H9 (cell line): ENCODE measurements around the gene COL4A6. TPM values are rescaled to one million over a fixed set of nuclear protein-coding genes. Genes with fewer than 3 reads are reported as not detected.

ENCODE experiments used
- DNase-seq: peaks from one replicate; pipeline ENCODE4 v3.0.0-alpha.2; 2017
- H2AFZ ChIP-seq: one replicate; pipeline ENCODE4 v1.6.1; 2013; ENCODE audit warnings: mild to moderate bottlenecking, low read length, control low read depth, moderate library complexity
- H2AK5ac ChIP-seq: 2 replicates; pipeline ENCODE4 v1.6.1; 2013; ENCODE audit warnings: low read length, control low read depth, mixed read lengths; ENCODE audit not compliant: insufficient read length
- H2BK120ac ChIP-seq: one replicate; pipeline ENCODE4 v1.6.1; 2013; ENCODE audit warnings: low read depth, mild to moderate bottlenecking, low read length, control low read depth, inconsistent platforms; ENCODE audit not compliant: poor library complexity, severe bottlenecking
- H2BK12ac ChIP-seq: 2 replicates; pipeline ENCODE4 v1.6.1; 2013; ENCODE audit warnings: low read length, control low read depth, mixed read lengths, low read depth; ENCODE audit not compliant: insufficient read length
- H2BK15ac ChIP-seq: 2 replicates; pipeline ENCODE4 v1.6.1; 2013; ENCODE audit warnings: low read depth, low read length, control low read depth
- H2BK20ac ChIP-seq: one replicate; pipeline ENCODE4 v1.6.1; 2013; ENCODE audit warnings: low read depth, mild to moderate bottlenecking, low read length, control low read depth, inconsistent platforms; ENCODE audit not compliant: poor library complexity, severe bottlenecking
- H2BK5ac ChIP-seq: 2 replicates; pipeline ENCODE4 v1.6.1; 2013; ENCODE audit warnings: low read length, control low read depth, mixed read lengths; ENCODE audit not compliant: insufficient read length
- H3K14ac ChIP-seq: 2 replicates; pipeline ENCODE4 v1.6.1; 2013; ENCODE audit warnings: low read length, control low read depth; ENCODE audit not compliant: insufficient read depth
- H3K18ac ChIP-seq: 2 replicates; pipeline ENCODE4 v1.6.1; 2013; ENCODE audit warnings: low read depth, mild to moderate bottlenecking, mixed read lengths, low read length, control low read depth; ENCODE audit not compliant: insufficient read length
- H3K23ac ChIP-seq: 2 replicates; pipeline ENCODE4 v1.6.1; 2013; ENCODE audit warnings: low read length, control low read depth, mixed read lengths, low read depth; ENCODE audit not compliant: insufficient read length
- H3K23me2 ChIP-seq: 2 replicates; pipeline ENCODE4 v1.6.1; 2013; ENCODE audit warnings: low read depth, mild to moderate bottlenecking, mixed read lengths, low read length, control low read depth; ENCODE audit not compliant: insufficient read length, poor library complexity, severe bottlenecking
- H3K27ac ChIP-seq: 2 replicates; pipeline ENCODE4 v1.5.1; 2013; ENCODE audit warnings: low read length, control low read depth, mixed read lengths, low read depth; ENCODE audit not compliant: insufficient read length
- H3K27me3 ChIP-seq: 2 replicates; pipeline ENCODE4 v1.6.1; 2013; ENCODE audit warnings: low read length, control low read depth, inconsistent platforms; ENCODE audit not compliant: insufficient read depth
- H3K4ac ChIP-seq: 2 replicates; pipeline ENCODE4 v1.6.1; 2013; ENCODE audit warnings: low read depth, mild to moderate bottlenecking, control low read depth, inconsistent platforms, low read length, moderate library complexity
- H3K4me1 ChIP-seq: 2 replicates; pipeline ENCODE4 v1.6.1; 2013; ENCODE audit warnings: low read length, control low read depth, inconsistent platforms; ENCODE audit not compliant: insufficient read depth
- H3K4me2 ChIP-seq: 2 replicates; pipeline ENCODE4 v1.6.1; 2013; ENCODE audit warnings: low read length, control low read depth, mixed read lengths; ENCODE audit not compliant: insufficient read length, insufficient read depth
- H3K56ac ChIP-seq: 2 replicates; pipeline ENCODE4 v1.6.1; 2013; ENCODE audit warnings: low read depth, mild to moderate bottlenecking, mixed read lengths, low read length, control low read depth; ENCODE audit not compliant: insufficient read length
- H3K79me1 ChIP-seq: 2 replicates; pipeline ENCODE4 v1.6.1; 2013; ENCODE audit warnings: low read depth, mild to moderate bottlenecking, moderate library complexity, low read length, control low read depth, inconsistent platforms; ENCODE audit not compliant: insufficient read depth, poor library complexity, severe bottlenecking
- H3K79me2 ChIP-seq: 2 replicates; pipeline ENCODE4 v1.6.1; 2013; ENCODE audit warnings: low read length, control low read depth, inconsistent platforms; ENCODE audit not compliant: insufficient read depth
- H3K9ac ChIP-seq: 2 replicates; pipeline ENCODE4 v1.6.1; 2013; ENCODE audit warnings: low read length, control low read depth, mixed read lengths; ENCODE audit not compliant: insufficient read length; ENCODE audit errors: extremely low read depth
- H3K9me3 ChIP-seq: one replicate; pipeline ENCODE4 v1.6.1; 2013; ENCODE audit warnings: low read depth, low read length, inconsistent platforms; ENCODE audit not compliant: control insufficient read depth
- H3T11ph ChIP-seq: one replicate; pipeline ENCODE4 v1.6.1; 2013; ENCODE audit warnings: mild to moderate bottlenecking, low read length, control low read depth, inconsistent platforms
- H4K20me1 ChIP-seq: one replicate; pipeline ENCODE4 v1.6.1; 2013; ENCODE audit not compliant: control insufficient read depth, insufficient read length, insufficient read depth
- H4K5ac ChIP-seq: 2 replicates; pipeline ENCODE4 v1.6.1; 2013; ENCODE audit warnings: low read depth, mild to moderate bottlenecking, mixed read lengths, low read length, control low read depth; ENCODE audit not compliant: insufficient read length
- H4K8ac ChIP-seq: replicated peaks from 2 replicates; pipeline ENCODE4 v1.6.1; 2013; ENCODE audit warnings: low read length, control low read depth, mixed read lengths, low read depth; ENCODE audit not compliant: insufficient read length
- H4K91ac ChIP-seq: 2 replicates; pipeline ENCODE4 v1.6.1; 2013; ENCODE audit warnings: low read depth, mild to moderate bottlenecking, moderate library complexity, mixed read lengths, low read length, control low read depth; ENCODE audit not compliant: insufficient read length
- H3K27ac Mint-ChIP-seq, 3 experiments: 2 replicates in 2 of 3; 3 replicates in 1 of 3; pipeline ENCODE4 v1.8.0; 2020 to 2021; ENCODE audit warnings: mixed read lengths in 3 of 3, mild to moderate bottlenecking in 1 of 3, moderate library complexity in 1 of 3
- H3K27me3 Mint-ChIP-seq: 2 replicates; pipeline ENCODE4 v1.8.0; 2021; ENCODE audit warnings: low read depth, mild to moderate bottlenecking, moderate library complexity, mixed read lengths
- H3K36me3 Mint-ChIP-seq, 3 experiments: 2 replicates in 2 of 3; 3 replicates in 1 of 3; pipeline ENCODE4 v1.8.0; 2020 to 2021; ENCODE audit warnings: low read depth in 3 of 3, mixed read lengths in 3 of 3; ENCODE audit not compliant: insufficient read depth in 1 of 3
- H3K4me1 Mint-ChIP-seq, 2 experiments: 2 replicates each; pipeline ENCODE4 v1.8.0; 2020; ENCODE audit warnings: mixed read lengths in 2 of 2
- H3K4me3 Mint-ChIP-seq, 2 experiments: 2 replicates in 1 of 2; 3 replicates in 1 of 2; pipeline ENCODE4 v1.8.0; 2020 to 2021; ENCODE audit warnings: mild to moderate bottlenecking in 2 of 2, mixed read lengths in 2 of 2, moderate library complexity in 1 of 2
- H3K9me3 Mint-ChIP-seq, 2 experiments: 2 replicates in 1 of 2; 3 replicates in 1 of 2; pipeline ENCODE4 v1.8.0; 2020; ENCODE audit warnings: mild to moderate bottlenecking in 2 of 2, mixed read lengths in 2 of 2, moderate library complexity in 1 of 2
- WGBS: extraction: QIAGEN DNeasy Blood & Tissue Kit; methylation state at CpG from one replicate; pipeline ENCODE4 v1.1.7; 2013; ENCODE audit warnings: missing lambda C conversion rate, low lambda C conversion rate, mixed read lengths; ENCODE audit not compliant: insufficient read length; ENCODE audit errors: extremely low coverage; 5-methylcytosine and 5-hydroxymethylcytosine counted together
- total RNA-seq: library from RNA; stranded (reverse); gene quantifications from 2 replicates; pipeline ENCODE4 v1.2.1, GENCODE V29; 2021
- TF ChIP-seq, protein P1 (sequence below): fragments of 200-600 bp; sonication (generic); conservative IDR thresholded peaks from 3 replicates; pipeline ENCODE4 v1.8.0; 2021; ENCODE audit warnings: antibody characterized with exemption, mild to moderate bottlenecking

COL4A6 gene
- total RNA-seq, 1 experiment from 2014 or later, result 16.7 TPM

GRCh38 chrX:108211301-108211700 lies 226.9 kb downstream of the COL4A6 start:
- Histone ChIP-seq H3K9ac (no peak overlapping the region), H2BK20ac (no peak overlapping the region)
- TF ChIP-seq, protein P1, sequence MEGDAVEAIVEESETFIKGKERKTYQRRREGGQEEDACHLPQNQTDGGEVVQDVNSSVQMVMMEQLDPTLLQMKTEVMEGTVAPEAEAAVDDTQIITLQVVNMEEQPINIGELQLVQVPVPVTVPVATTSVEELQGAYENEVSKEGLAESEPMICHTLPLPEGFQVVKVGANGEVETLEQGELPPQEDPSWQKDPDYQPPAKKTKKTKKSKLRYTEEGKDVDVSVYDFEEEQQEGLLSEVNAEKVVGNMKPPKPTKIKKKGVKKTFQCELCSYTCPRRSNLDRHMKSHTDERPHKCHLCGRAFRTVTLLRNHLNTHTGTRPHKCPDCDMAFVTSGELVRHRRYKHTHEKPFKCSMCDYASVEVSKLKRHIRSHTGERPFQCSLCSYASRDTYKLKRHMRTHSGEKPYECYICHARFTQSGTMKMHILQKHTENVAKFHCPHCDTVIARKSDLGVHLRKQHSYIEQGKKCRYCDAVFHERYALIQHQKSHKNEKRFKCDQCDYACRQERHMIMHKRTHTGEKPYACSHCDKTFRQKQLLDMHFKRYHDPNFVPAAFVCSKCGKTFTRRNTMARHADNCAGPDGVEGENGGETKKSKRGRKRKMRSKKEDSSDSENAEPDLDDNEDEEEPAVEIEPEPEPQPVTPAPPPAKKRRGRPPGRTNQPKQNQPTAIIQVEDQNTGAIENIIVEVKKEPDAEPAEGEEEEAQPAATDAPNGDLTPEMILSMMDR, result no peak

More at GRCh38 chrX:108211301-108211700, 226.9 kb downstream of the COL4A6 start:
- Histone ChIP-seq H3K4me1 (peaks cover 2% of the 10 kb centered on the region; the same call in 1 of the 2 replicates), H2AFZ (no peak overlapping the region), H3K79me2 (no peaks in the 10 kb centered on the region), H3K79me1 (no peaks in the 10 kb centered on the region), H2BK15ac (no peak overlapping the region), H3K23me2 (no peaks in the 10 kb centered on the region), H2BK12ac (no peak overlapping the region), H4K8ac (no peak overlapping the region), H3K4me2 (no peak overlapping the region), H2BK120ac (no peak overlapping the region), H3K4ac (no peak overlapping the region), H3K27ac (no peak overlapping the region), H3K27me3 (no peaks in the 10 kb centered on the region), H2AK5ac (no peak overlapping the region), H4K20me1 (no peaks in the 10 kb centered on the region), H3K56ac (no peak overlapping the region), H3K14ac (no peak overlapping the region), H3K18ac (no peak overlapping the region), H3T11ph (no peak overlapping the region), H2BK5ac (no peak overlapping the region), H3K9me3 (no peaks in the 10 kb centered on the region), H4K91ac (no peak overlapping the region), H3K23ac (no peak overlapping the region), H4K5ac (no peak overlapping the region)
- Mint-ChIP-seq H3K9me3 (no peaks in the 10 kb centered on the region), H3K4me1 (peaks cover 9% of the 10 kb centered on the region in 2 experiments), H3K27ac (no peak overlapping the region), H3K4me3 (no peak overlapping the region), H3K27me3 (no peaks in the 10 kb centered on the region), H3K36me3 (no peaks in the 10 kb centered on the region; a peak in 1 of 7 replicates)
- no peak for DNase-seq
- no CpG with 5 or more reads among the region's 1 CpG for whole genome bisulfite sequencing
